HG02588 (cell line): ENCODE measurements around the gene CENPW.

Source experiments
- ATAC-seq: cut with Tn5 transposase; IDR thresholded peaks from one replicate; pipeline ENCODE4 v1.9.1; 2021; ENCODE audit warnings: mild to moderate bottlenecking, moderate library complexity; ENCODE audit not compliant: unreplicated experiment

Gene CENPW

DNA sequence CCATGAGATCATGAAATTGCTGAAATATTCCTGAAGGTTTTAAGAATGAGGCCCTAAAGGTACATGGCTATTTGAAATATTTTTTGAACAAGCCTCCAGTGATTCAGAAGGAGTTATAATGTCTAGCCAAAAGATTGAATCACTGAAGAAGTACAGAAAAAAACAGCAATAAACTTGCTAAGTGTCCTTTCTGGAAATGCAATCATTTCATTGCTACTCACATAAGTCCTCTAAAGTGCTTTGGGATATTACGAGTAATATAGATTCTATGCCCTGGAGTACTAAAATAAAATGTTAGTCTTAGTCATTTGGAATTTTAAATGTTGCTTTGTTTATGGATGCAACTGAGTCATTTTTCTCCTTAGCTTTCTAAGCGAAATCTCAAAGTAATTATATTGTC lies 32.7 kb downstream of the CENPW start:
- no peak for ATAC-seq

DNA sequence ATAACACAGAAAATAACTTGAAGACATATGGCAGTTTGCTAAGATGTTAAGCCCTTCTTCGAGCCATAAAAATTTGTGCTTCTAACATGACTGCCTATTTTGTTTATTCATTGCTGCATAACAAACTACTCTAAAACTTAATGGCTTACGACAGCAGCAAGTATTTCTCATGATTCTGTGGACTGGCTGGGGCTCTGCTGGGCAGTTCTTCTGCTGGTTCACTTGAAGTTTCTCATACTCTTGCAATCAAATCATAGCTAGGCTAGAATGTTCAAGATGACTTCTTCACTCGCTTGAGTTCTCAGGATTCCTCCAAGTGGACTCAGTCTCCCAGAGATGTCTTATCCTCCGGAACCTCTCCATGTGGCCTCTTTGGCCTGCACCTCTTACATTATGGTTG lies 33.4 kb downstream of the CENPW start:
- ATAC-seq: no peak

DNA sequence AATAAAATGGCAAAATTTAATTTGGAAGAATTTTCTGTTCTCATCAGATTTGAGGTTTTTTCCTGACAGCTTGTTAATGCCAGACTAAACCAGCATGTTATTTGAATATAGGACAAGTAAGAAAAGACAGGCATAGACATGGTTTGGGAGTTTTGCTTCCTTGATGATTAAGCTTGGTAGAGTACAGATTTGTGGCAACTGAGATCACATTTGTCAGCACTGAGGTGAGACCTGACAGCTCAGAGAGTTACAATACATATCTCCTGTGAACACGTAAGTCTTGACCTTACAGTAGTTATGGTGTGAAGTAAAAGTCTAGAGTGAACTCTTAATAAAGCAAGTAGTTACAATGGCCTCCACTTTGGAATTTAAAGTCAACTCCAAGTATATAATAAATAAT lies 34.5 kb downstream of the CENPW start:
- no peak for ATAC-seq

DNA sequence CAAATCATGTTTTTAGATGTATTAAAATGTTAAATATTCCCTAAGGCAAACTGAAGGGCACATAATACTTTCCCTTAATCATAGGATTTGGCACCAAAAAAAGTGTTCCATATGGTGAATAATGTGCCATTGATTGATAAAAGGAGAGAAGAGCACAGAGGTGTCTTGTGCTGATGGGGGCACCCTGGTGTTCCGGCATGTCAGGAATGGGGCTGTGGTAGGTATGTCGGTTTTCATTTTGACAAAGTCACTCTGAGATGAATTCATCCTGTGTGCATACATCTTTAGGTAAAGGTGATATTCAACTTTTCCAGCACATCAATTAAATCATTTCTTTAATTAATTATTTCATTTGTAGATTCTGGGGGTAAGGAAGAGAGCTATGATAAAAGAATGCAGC lies 36.8 kb downstream of the CENPW start:
- no peak for ATAC-seq

DNA sequence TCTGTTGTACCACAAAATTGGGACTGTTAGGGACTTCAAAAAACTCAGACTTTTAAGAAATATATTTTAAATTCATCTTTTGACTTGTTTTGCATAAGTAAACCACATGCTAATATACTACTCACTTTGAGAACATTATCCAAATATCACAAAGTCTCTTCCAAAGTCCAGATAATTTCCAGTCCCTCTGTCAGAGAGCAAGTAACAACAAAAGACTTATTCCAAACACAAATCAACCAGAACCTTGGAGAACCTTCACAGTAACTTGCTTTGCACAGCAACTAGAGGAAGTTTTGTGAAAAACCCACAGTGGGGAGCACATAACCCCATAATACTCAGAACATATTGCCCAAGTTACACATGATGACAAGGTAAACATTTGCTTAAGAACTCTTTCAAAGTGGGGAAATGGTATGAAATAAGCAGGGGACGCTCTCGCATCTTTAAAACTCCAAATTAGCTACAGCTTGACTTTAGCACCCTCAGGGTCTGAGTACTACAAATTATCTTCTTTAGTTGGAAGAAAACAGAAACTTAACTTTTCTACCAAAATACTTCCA lies 37.8 kb downstream of the CENPW start:
- no peak for ATAC-seq

DNA sequence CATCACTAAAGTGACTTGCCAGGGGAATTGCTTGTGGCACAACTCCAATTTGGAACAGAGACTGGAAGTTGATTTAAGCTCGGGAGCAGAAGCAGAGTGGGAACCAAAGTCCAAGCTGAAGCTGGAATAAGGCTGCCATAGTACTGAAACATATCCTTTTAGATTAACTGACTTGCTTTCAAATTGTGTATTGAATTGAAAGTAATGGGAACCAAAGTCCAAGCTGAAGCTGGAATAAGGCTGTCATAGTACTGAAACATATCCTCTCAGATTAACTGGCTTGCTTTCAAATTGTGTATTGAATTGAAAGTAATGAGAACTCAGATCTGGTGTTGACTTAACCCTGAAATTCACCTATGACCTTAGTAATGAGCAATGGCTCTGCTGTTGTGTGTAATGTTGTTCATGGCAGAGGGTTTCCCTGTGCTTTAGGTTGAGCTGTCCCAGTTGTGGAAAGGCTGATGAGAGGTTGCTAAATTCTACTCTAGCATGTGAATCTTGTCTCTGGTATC lies 40.2 kb downstream of the CENPW start:
- ATAC-seq: no peak

DNA sequence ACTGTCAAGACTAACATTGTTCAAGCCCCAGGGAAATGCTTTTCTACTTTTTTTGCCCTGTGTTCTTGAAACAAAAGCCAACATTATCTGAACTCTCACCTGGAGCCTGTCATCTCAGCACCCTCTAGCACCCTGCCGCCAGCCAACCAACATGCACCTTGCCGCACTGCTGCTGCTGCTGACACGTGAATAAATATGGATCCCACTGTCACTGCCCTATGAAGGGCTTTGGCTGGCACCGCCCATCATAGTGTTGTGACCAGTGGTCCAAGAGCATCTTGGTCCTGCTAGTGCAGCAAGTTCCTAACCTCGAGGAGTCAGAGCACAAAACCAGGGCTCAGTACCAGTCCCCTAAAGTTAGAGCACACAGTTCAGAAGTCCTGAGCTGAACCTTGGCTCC lies 41.6 kb downstream of the CENPW start:
- ATAC-seq: no peak

DNA sequence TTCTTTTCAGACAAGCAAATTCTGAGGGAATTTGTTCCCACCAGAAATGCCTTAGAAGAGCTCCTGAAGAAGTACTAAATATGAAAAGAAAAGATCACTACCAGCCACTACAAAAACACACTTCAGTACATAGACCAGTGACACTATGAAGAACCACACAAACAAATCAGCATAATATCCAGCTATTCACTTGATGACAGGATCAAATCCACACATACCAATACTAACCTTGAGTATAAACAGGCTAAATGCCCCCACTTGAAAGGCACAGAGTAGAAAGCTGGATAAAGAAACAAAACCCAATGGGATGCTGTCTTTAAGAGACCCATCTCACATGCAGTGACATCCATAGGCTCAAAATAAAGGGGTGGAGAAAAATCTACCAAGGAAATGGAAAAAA lies 43.3 kb downstream of the CENPW start:
- no peak for ATAC-seq

DNA sequence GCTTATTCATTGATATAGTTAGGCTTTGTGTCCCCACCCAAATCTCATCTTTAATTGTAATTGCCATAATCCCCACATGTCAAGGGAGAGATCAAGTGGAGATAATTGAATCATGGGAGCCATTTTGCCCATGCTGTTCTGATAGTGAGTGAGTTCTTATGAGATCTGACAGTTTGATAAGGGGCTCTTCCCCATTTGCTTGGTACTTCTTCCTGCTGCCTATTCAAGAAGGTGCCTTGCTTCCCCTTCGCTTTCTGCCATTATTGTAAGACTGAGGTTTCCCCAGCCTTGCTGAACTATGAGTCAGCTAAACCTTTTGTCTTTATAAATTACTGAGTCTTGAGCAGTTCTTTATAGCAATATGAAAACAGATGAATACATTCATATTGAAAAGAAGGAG lies 45.6 kb downstream of the CENPW start:
- ATAC-seq: no peak

DNA sequence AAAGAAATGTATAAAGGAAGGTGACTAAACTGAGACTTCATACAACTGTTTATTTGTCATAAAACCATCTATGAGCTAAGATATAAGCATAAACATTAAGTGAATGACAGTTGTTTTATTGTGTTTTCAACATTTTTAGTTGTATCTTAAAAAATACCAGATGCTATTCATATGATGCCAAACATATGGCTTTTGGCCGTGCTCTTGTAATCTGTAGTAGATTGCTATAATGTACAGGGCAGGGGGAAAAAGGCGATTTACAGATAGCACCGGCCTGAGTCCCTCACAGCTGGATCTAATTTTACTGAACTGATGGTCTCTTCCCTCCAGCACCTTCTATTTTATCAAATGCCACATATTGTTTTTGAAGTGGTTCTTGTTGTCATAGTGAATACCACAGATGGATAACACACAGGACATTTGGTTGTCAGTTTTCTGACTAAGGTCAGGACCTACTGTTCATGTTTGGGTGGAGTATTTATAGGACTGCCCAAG lies 48.2 kb downstream of the CENPW start:
- ATAC-seq: no peak

DNA sequence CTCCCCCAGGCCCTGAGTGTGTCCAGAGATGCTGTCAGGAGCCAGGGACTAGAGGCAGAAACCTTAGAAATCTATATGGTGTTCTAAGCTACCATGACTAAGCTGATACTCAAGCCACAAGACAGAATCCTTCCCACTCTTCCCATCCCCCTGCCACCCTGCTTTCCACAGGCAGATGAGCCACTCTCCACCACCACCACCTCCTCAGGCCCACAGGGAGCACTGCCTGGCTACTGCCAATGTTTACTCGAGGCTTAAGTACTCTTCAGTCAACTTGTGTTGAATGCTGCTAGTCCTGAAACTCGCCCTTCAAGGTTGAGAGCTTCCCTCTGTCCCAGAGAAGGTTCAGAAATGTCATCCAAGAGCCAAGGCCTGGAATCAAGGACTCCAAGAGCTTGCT lies 56.2 kb downstream of the CENPW start:
- no peak for ATAC-seq
